Omental fat pad (tissue), 4 donors: ENCODE data around the gene FAM20C. TPM values are rescaled to one million over a fixed set of nuclear protein-coding genes. Genes with fewer than 3 reads are reported as not detected.

ENCODE experiments used
- ATAC-seq: fragments of 150-250 bp; one replicate; pipeline ENCODE4 v1.9.1; 2016; ENCODE audit warnings: mild to moderate bottlenecking, moderate library complexity; ENCODE audit not compliant: low FRiP score
- DNase-seq: peaks from one replicate; pipeline ENCODE4 v3.0.0-alpha.2; 2019; ENCODE audit warnings: low spot score
- CTCF ChIP-seq, 3 donors: fragments of 450-650 bp; IDR thresholded peaks; one replicate each; pipeline ENCODE4 v1.5.1; 2016 to 2017; ENCODE audit warnings: antibody characterized with exemption in 3 of 3, mild to moderate bottlenecking in 3 of 3, moderate library complexity in 2 of 3
- total RNA-seq, 4 donors: library from RNA; depleted of rRNA; stranded (reverse); fragments of >200 nt; gene quantifications; one replicate each; pipeline ENCODE4 v1.1.0, GENCODE V29; 2016

Gene FAM20C
- total RNA-seq, 4 donors from 2014 or later = 25.5 to 119 (median 35.8) TPM

- DNase-seq (no peak), ATAC-seq (no peak)
These were observed 98.4 kb downstream of the FAM20C start for GRCh38 chr7:290554-291372.

GRCh38 chr7:291373-292092, 99.2 kb downstream of the FAM20C start:
- no peak for ATAC-seq
- TF ChIP-seq CTCF (IDR thresholded peaks at IDR 0.05) = no peak

More at GRCh38 chr7:290554-291372, 98.4 kb downstream of the FAM20C start:
- TF ChIP-seq CTCF (IDR thresholded peaks at IDR 0.05) = no peak

GRCh38 chr7:292226-292625, 99.9 kb downstream of the FAM20C start:
- no peak for TF ChIP-seq CTCF (IDR thresholded peaks at IDR 0.05)
- ATAC-seq (no peak), DNase-seq (no peak)

More at GRCh38 chr7:291373-292092, 99.2 kb downstream of the FAM20C start:
- no peak for DNase-seq

GRCh38 chr7:292826-293225, 100.5 kb downstream of the FAM20C start:
- no peak for TF ChIP-seq CTCF (IDR thresholded peaks at IDR 0.05)
- DNase-seq (no peak), ATAC-seq (no peak)

GRCh38 chr7:293681-294439, 101.5 kb downstream of the FAM20C start:
- DNase-seq = no peak
- no peak for ATAC-seq
- no peak for TF ChIP-seq CTCF (IDR thresholded peaks at IDR 0.05)

GRCh38 chr7:294440-295154, 102.2 kb downstream of the FAM20C start:
- no peak for DNase-seq
- no peak for ATAC-seq
- TF ChIP-seq CTCF (IDR thresholded peaks at IDR 0.05) = no peak
